ENCODE data around the gene LRP11. TPM values are rescaled to one million over a fixed set of nuclear protein-coding genes. Genes with fewer than 3 reads are reported as not detected.

The LRP11 gene
- total RNA-seq, 1 donor from 2014 or later: 129 TPM

- TF ChIP-seq CTCF (IDR thresholded peaks at IDR 0.05; ENCODE audit: insufficient read depth, low read length, severe bottlenecking): no peak
- FAIRE-seq: no peak
- DNase-seq (ENCODE audit: low read depth): no peak
- no peak overlapping the region for H3K4me3 ChIP-seq (ENCODE audit: low read depth, low read length)
- peaks cover 28% of the 10 kb centered on the region for H3K36me3 ChIP-seq (ENCODE audit: control insufficient read depth, insufficient read depth, low read length)
- H3K27me3 ChIP-seq (ENCODE audit: control insufficient read depth, insufficient read depth, low read length): no peaks in the 10 kb centered on the region
These were observed 41.1 kb downstream of the LRP11 start for GRCh38 chr6:149823013-149823412.

GRCh38 chr6:149821492-149821891, 42.7 kb downstream of the LRP11 start:
- Histone ChIP-seq H3K4me3 (ENCODE audit: low read depth, low read length) (no peak overlapping the region), H3K27me3 (ENCODE audit: control insufficient read depth, insufficient read depth, low read length) (no peaks in the 10 kb centered on the region), H3K36me3 (ENCODE audit: control insufficient read depth, insufficient read depth, low read length) (peaks cover 23% of the 10 kb centered on the region)
- DNase-seq (ENCODE audit: low read depth) (no peak), FAIRE-seq (no peak)
- TF ChIP-seq CTCF (IDR thresholded peaks at IDR 0.05; ENCODE audit: insufficient read depth, low read length, severe bottlenecking): no peak

- H3K27me3 ChIP-seq (ENCODE audit: control insufficient read depth, insufficient read depth, low read length): no peaks in the 10 kb centered on the region
- no peak for TF ChIP-seq CTCF (IDR thresholded peaks at IDR 0.05; ENCODE audit: insufficient read depth, low read length, severe bottlenecking)
- FAIRE-seq (no peak), DNase-seq (ENCODE audit: low read depth) (no peak)
- no peak overlapping the region for H3K4me3 ChIP-seq (ENCODE audit: low read depth, low read length)
- H3K36me3 ChIP-seq (ENCODE audit: control insufficient read depth, insufficient read depth, low read length): peaks cover 16% of the 10 kb centered on the region
These were observed 43.7 kb downstream of the LRP11 start for GRCh38 chr6:149820506-149820905.

- Histone ChIP-seq H3K36me3 (ENCODE audit: control insufficient read depth, insufficient read depth, low read length) (peaks cover 6% of the 10 kb centered on the region), H3K4me3 (ENCODE audit: low read depth, low read length) (no peak overlapping the region), H3K27me3 (ENCODE audit: control insufficient read depth, insufficient read depth, low read length) (no peaks in the 10 kb centered on the region)
- FAIRE-seq (no peak), DNase-seq (ENCODE audit: low read depth) (no peak)
- no peak for TF ChIP-seq CTCF (IDR thresholded peaks at IDR 0.05; ENCODE audit: insufficient read depth, low read length, severe bottlenecking)
These were observed 48.4 kb downstream of the LRP11 start for GRCh38 chr6:149815788-149816187.

- no peak for TF ChIP-seq CTCF (IDR thresholded peaks at IDR 0.05; ENCODE audit: insufficient read depth, low read length, severe bottlenecking)
- Histone ChIP-seq H3K4me3 (ENCODE audit: low read depth, low read length) (no peak overlapping the region), H3K27me3 (ENCODE audit: control insufficient read depth, insufficient read depth, low read length) (no peaks in the 10 kb centered on the region), H3K36me3 (ENCODE audit: control insufficient read depth, insufficient read depth, low read length) (no peaks in the 10 kb centered on the region)
- DNase-seq (ENCODE audit: low read depth) (no peak), FAIRE-seq (no peak)
These were observed 50.8 kb downstream of the LRP11 start for GRCh38 chr6:149813351-149813750.

- no peak overlapping the region for H3K4me3 ChIP-seq (ENCODE audit: low read depth, low read length)
- no peak for DNase-seq (ENCODE audit: low read depth)
- H3K27me3 ChIP-seq (ENCODE audit: control insufficient read depth, insufficient read depth, low read length): no peaks in the 10 kb centered on the region
- no peaks in the 10 kb centered on the region for H3K36me3 ChIP-seq (ENCODE audit: control insufficient read depth, insufficient read depth, low read length)
- no peak for TF ChIP-seq CTCF (IDR thresholded peaks at IDR 0.05; ENCODE audit: insufficient read depth, low read length, severe bottlenecking)
- no peak for FAIRE-seq
These were observed 54.4 kb downstream of the LRP11 start for GRCh38 chr6:149809798-149810197.
